HepG2 (cell line): Measurements from ENCODE around the gene LATS2. TPM values are rescaled to one million over a fixed set of nuclear protein-coding genes. Genes with fewer than 3 reads are reported as not detected.
A peak's percentile ranks its signal among the peaks of the same experiment; 100 is the strongest.

ENCODE experiments used
- EP300 ChIP-seq, 3 experiments: sonication (generic) in 1 of 3; formaldehyde crosslinking in 1 of 3; IDR thresholded peaks; 2 replicates each; pipeline versions ENCODE4 v1.5.1 to v1.6.1; 2011 to 2020; ENCODE audit warnings: low read depth in 2 of 3, low read length in 2 of 3, borderline replicate concordance in 1 of 3, improper control_type of control experiment in 1 of 3, mild to moderate bottlenecking in 1 of 3, missing genetic modification reagents in 1 of 3, moderate library complexity in 1 of 3
- FOXO1 ChIP-seq: sonication (generic); formaldehyde crosslinking; IDR thresholded peaks from 2 replicates; pipeline ENCODE4 v1.4.0; 2020; ENCODE audit warnings: missing genetic modification reagents
- GATAD2A ChIP-seq: IDR thresholded peaks from 2 replicates; pipeline ENCODE4 v1.6.1; 2016
- GTF3A ChIP-seq: sonication (generic); formaldehyde crosslinking; conservative IDR thresholded peaks from 2 replicates; pipeline ENCODE4 v1.4.0; 2020; ENCODE audit warnings: mild to moderate bottlenecking, missing genetic modification reagents
- NKX3-1 ChIP-seq: sonication (generic); formaldehyde crosslinking; IDR thresholded peaks from 2 replicates; pipeline ENCODE4 v1.5.0; 2020; ENCODE audit warnings: missing genetic modification reagents
- NPAS2 ChIP-seq: sonication (generic); formaldehyde crosslinking; IDR thresholded peaks from 2 replicates; pipeline ENCODE4 v1.8.0; 2022; ENCODE audit warnings: mild to moderate bottlenecking, missing genetic modification reagents, borderline replicate concordance
- PHF5A ChIP-seq: IDR thresholded peaks from one replicate; pipeline ENCODE4 v1.6.1; 2018; ENCODE audit warnings: low read depth, missing genetic modification reagents; ENCODE audit not compliant: unreplicated experiment
- RNF219 ChIP-seq: sonication (generic); formaldehyde crosslinking; IDR thresholded peaks from 2 replicates; pipeline ENCODE4 v1.5.0; 2020; ENCODE audit warnings: mild to moderate bottlenecking, missing genetic modification reagents
- ZNF557 ChIP-seq: sonication (generic); formaldehyde crosslinking; IDR thresholded peaks from 2 replicates; pipeline ENCODE4 v1.4.0; 2020; ENCODE audit warnings: missing genetic modification reagents
- ZNF614 ChIP-seq: IDR thresholded peaks from 2 replicates; pipeline ENCODE4 v1.6.1; 2018; ENCODE audit warnings: missing biosample characterization, missing genetic modification reagents, inconsistent platforms, borderline replicate concordance
- ZNF788 ChIP-seq: sonication (generic); formaldehyde crosslinking; IDR thresholded peaks from 2 replicates; pipeline ENCODE4 v1.5.0; 2020; ENCODE audit warnings: mild to moderate bottlenecking, missing genetic modification reagents, borderline replicate concordance
- polyA plus RNA-seq, 8 experiments: library from polyadenylated mRNA; depleted of rRNA in 3 of 8; stranded (reverse) in 7 of 8; unstranded in 1 of 8; fragments of >200 nt; fragmentation: Illumina TruSeq in 4 of 8; extraction: Trizol in 4 of 8; gene quantifications; 2 replicates each; pipeline versions ENCODE4 v1.2.1 to v1.2.3, GENCODE V29; 2011 to 2016; ENCODE audit warnings: low read depth in 4 of 8, missing spikeins in 1 of 8, mixed read lengths in 1 of 8; ENCODE audit not compliant: insufficient read depth in 1 of 8
- total RNA-seq, 5 experiments: library from RNA; depleted of rRNA; stranded (reverse); fragments of >200 nt; fragmentation: Illumina TruSeq; extraction: Trizol; gene quantifications; 2 replicates each; pipeline ENCODE4 v1.2.3, GENCODE V29; 2016; ENCODE audit warnings: low read depth in 1 of 5
- TF ChIP-seq, protein P1 (sequence below): sonication (generic); formaldehyde crosslinking; IDR thresholded peaks from 2 replicates; pipeline ENCODE4 v1.5.1; 2020; ENCODE audit warnings: mild to moderate bottlenecking, missing genetic modification reagents, borderline replicate concordance
- TF ChIP-seq, protein P2 (sequence below): sonication (generic); formaldehyde crosslinking; IDR thresholded peaks from 2 replicates; pipeline ENCODE4 v1.5.1; 2020; ENCODE audit warnings: missing genetic modification reagents, mild to moderate bottlenecking, borderline replicate concordance
- TF ChIP-seq, protein P3 (sequence below): IDR thresholded peaks from 2 replicates; pipeline ENCODE4 v1.6.1; 2016
- TF ChIP-seq, protein P4 (sequence below): sonication (generic); formaldehyde crosslinking; IDR thresholded peaks from 2 replicates; pipeline ENCODE4 v1.8.0; 2022; ENCODE audit warnings: mild to moderate bottlenecking, missing genetic modification reagents

LATS2 gene
- total and polyA plus RNA-seq, 2 of the 13 experiments (the other 11 are each of a cell fraction or from before 2014, with no cell fraction given), result 7.3 to 8.5 TPM

GRCh38 chr13:21014502-21015170, 46.8 kb downstream of the LATS2 start (continued):
- TF ChIP-seq, protein P1, sequence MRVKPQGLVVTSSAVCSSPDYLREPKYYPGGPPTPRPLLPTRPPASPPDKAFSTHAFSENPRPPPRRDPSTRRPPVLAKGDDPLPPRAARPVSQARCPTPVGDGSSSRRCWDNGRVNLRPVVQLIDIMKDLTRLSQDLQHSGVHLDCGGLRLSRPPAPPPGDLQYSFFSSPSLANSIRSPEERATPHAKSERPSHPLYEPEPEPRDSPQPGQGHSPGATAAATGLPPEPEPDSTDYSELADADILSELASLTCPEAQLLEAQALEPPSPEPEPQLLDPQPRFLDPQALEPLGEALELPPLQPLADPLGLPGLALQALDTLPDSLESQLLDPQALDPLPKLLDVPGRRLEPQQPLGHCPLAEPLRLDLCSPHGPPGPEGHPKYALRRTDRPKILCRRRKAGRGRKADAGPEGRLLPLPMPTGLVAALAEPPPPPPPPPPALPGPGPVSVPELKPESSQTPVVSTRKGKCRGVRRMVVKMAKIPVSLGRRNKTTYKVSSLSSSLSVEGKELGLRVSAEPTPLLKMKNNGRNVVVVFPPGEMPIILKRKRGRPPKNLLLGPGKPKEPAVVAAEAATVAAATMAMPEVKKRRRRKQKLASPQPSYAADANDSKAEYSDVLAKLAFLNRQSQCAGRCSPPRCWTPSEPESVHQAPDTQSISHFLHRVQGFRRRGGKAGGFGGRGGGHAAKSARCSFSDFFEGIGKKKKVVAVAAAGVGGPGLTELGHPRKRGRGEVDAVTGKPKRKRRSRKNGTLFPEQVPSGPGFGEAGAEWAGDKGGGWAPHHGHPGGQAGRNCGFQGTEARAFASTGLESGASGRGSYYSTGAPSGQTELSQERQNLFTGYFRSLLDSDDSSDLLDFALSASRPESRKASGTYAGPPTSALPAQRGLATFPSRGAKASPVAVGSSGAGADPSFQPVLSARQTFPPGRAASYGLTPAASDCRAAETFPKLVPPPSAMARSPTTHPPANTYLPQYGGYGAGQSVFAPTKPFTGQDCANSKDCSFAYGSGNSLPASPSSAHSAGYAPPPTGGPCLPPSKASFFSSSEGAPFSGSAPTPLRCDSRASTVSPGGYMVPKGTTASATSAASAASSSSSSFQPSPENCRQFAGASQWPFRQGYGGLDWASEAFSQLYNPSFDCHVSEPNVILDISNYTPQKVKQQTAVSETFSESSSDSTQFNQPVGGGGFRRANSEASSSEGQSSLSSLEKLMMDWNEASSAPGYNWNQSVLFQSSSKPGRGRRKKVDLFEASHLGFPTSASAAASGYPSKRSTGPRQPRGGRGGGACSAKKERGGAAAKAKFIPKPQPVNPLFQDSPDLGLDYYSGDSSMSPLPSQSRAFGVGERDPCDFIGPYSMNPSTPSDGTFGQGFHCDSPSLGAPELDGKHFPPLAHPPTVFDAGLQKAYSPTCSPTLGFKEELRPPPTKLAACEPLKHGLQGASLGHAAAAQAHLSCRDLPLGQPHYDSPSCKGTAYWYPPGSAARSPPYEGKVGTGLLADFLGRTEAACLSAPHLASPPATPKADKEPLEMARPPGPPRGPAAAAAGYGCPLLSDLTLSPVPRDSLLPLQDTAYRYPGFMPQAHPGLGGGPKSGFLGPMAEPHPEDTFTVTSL (CRISPR knock-in tag), result no peak; the same call in 1 of the 2 replicates
- TF ChIP-seq GTF3A (CRISPR knock-in tag) (no peak), PHF5A (CRISPR knock-in tag) (no peak), ZNF788 (CRISPR knock-in tag) (peak; percentile 47; the same call in 1 of the 2 replicates), FOXO1 (CRISPR knock-in tag) (peak; percentile 77), ZNF614 (CRISPR knock-in tag) (0 out of 2 replicates have a peak, but pooled peaks have one; percentile 12), NPAS2 (CRISPR knock-in tag) (no peak), NKX3-1 (CRISPR knock-in tag) (no peak), EP300 (IDR thresholded peaks at IDR 0.05; ENCODE audit: low read depth in 2 of 2, low read length in 2 of 2) (peak in 1 of 2 experiments; percentile 71; a peak in 1 of 4 replicates), EP300 (CRISPR knock-in tag; IDR thresholded peaks at IDR 0.05; ENCODE audit: borderline replicate concordance) (no peak), GATAD2A (peak; percentile 74), RNF219 (CRISPR knock-in tag) (peak; percentile 65; the same call in 1 of the 2 replicates), ZNF557 (CRISPR knock-in tag) (no peak)
- TF ChIP-seq, protein P2, sequence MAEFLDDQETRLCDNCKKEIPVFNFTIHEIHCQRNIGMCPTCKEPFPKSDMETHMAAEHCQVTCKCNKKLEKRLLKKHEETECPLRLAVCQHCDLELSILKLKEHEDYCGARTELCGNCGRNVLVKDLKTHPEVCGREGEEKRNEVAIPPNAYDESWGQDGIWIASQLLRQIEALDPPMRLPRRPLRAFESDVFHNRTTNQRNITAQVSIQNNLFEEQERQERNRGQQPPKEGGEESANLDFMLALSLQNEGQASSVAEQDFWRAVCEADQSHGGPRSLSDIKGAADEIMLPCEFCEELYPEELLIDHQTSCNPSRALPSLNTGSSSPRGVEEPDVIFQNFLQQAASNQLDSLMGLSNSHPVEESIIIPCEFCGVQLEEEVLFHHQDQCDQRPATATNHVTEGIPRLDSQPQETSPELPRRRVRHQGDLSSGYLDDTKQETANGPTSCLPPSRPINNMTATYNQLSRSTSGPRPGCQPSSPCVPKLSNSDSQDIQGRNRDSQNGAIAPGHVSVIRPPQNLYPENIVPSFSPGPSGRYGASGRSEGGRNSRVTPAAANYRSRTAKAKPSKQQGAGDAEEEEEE (CRISPR knock-in tag), result no peak
- TF ChIP-seq, protein P3, sequence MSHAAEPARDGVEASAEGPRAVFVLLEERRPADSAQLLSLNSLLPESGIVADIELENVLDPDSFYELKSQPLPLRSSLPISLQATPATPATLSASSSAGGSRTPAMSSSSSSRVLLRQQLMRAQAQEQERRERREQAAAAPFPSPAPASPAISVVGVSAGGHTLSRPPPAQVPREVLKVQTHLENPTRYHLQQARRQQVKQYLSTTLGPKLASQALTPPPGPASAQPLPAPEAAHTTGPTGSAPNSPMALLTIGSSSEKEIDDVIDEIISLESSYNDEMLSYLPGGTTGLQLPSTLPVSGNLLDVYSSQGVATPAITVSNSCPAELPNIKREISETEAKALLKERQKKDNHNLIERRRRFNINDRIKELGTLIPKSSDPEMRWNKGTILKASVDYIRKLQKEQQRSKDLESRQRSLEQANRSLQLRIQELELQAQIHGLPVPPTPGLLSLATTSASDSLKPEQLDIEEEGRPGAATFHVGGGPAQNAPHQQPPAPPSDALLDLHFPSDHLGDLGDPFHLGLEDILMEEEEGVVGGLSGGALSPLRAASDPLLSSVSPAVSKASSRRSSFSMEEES (CRISPR knock-in tag), result peak; percentile 73; the same call in 1 of the 2 replicates
- TF ChIP-seq, protein P4, sequence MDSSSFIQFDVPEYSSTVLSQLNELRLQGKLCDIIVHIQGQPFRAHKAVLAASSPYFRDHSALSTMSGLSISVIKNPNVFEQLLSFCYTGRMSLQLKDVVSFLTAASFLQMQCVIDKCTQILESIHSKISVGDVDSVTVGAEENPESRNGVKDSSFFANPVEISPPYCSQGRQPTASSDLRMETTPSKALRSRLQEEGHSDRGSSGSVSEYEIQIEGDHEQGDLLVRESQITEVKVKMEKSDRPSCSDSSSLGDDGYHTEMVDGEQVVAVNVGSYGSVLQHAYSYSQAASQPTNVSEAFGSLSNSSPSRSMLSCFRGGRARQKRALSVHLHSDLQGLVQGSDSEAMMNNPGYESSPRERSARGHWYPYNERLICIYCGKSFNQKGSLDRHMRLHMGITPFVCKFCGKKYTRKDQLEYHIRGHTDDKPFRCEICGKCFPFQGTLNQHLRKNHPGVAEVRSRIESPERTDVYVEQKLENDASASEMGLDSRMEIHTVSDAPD (CRISPR knock-in tag), result no peak
